HepG2 (cell line): Measurements from ENCODE around the gene TMEM95. TPM values are rescaled to one million over a fixed set of nuclear protein-coding genes. Genes with fewer than 3 reads are reported as not detected.

ENCODE experiments used
- ATF7 ChIP-seq, 2 experiments: fragments of 450-650 bp in 1 of 2; sonication (generic) in 1 of 2; formaldehyde crosslinking in 1 of 2; IDR thresholded peaks; 2 replicates each; pipeline versions ENCODE4 v1.4.0 to v1.6.1; 2016 to 2020; ENCODE audit warnings: antibody characterized with exemption in 1 of 2, mild to moderate bottlenecking in 1 of 2, missing genetic modification reagents in 1 of 2
- ATM ChIP-seq: fragments of 450-650 bp; IDR thresholded peaks from 2 replicates; pipeline ENCODE4 v1.7.1; 2017; ENCODE audit warnings: mild to moderate bottlenecking, borderline replicate concordance
- CHCHD3 ChIP-seq: sonication (generic); formaldehyde crosslinking; IDR thresholded peaks from 2 replicates; pipeline ENCODE4 v1.8.0; 2022; ENCODE audit warnings: mild to moderate bottlenecking, missing genetic modification reagents, moderate library complexity
- GABPB1 ChIP-seq: IDR thresholded peaks from 2 replicates; pipeline ENCODE4 v1.6.1; 2016; ENCODE audit warnings: mild to moderate bottlenecking, missing genetic modification reagents, moderate library complexity, missing compliant biosample characterization
- GMEB1 ChIP-seq: sonication (generic); formaldehyde crosslinking; IDR thresholded peaks from 2 replicates; pipeline ENCODE4 v1.5.1; 2020; ENCODE audit warnings: missing genetic modification reagents, mild to moderate bottlenecking, borderline replicate concordance
- LCORL ChIP-seq, 2 experiments: fragments of 450-650 bp in 1 of 2; sonication (generic) in 1 of 2; formaldehyde crosslinking in 1 of 2; IDR thresholded peaks; 2 replicates each; pipeline versions ENCODE4 v1.5.0 to v1.6.1; 2017 to 2020; ENCODE audit warnings: antibody characterized with exemption in 1 of 2, missing genetic modification reagents in 1 of 2
- MAFF ChIP-seq: IDR thresholded peaks from 2 replicates; pipeline ENCODE4 v1.6.1; 2011; ENCODE audit warnings: low read depth, low read length, improper control_type of control experiment
- NFYC ChIP-seq: IDR thresholded peaks from 2 replicates; pipeline ENCODE4 v1.6.1; 2016; ENCODE audit warnings: missing genetic modification reagents, missing compliant biosample characterization
- PATZ1 ChIP-seq: sonication (generic); formaldehyde crosslinking; IDR thresholded peaks from 2 replicates; pipeline ENCODE4 v1.4.0; 2020; ENCODE audit warnings: missing genetic modification reagents
- PAX8 ChIP-seq: sonication (generic); formaldehyde crosslinking; IDR thresholded peaks from 2 replicates; pipeline ENCODE4 v1.8.0; 2022; ENCODE audit warnings: mild to moderate bottlenecking, missing genetic modification reagents, borderline replicate concordance
- RBM39 ChIP-seq: fragments of 200-400 bp; formaldehyde crosslinking; IDR thresholded peaks from one replicate; pipeline ENCODE4 v1.6.1; 2018; ENCODE audit warnings: antibody characterized with exemption, mild to moderate bottlenecking, low read depth, low read length; ENCODE audit not compliant: poor library complexity, severe bottlenecking
- SAFB2 ChIP-seq: sonication (generic); formaldehyde crosslinking; IDR thresholded peaks from 2 replicates; pipeline ENCODE4 v1.5.1; 2020; ENCODE audit warnings: missing genetic modification reagents, low read depth, mild to moderate bottlenecking, borderline replicate concordance
- SOX5 ChIP-seq: IDR thresholded peaks from 2 replicates; pipeline ENCODE4 v1.6.1; 2016; ENCODE audit warnings: borderline replicate concordance
- ZBTB8A ChIP-seq: sonication (generic); formaldehyde crosslinking; IDR thresholded peaks from 2 replicates; pipeline ENCODE4 v1.4.0; 2020; ENCODE audit warnings: mild to moderate bottlenecking, low read depth, missing genetic modification reagents, borderline replicate concordance
- ZEB1 ChIP-seq: IDR thresholded peaks from 2 replicates; pipeline ENCODE4 v1.6.1; 2012; ENCODE audit warnings: mild to moderate bottlenecking, low read depth, inconsistent platforms; ENCODE audit not compliant: insufficient replicate concordance
- ZNF138 ChIP-seq: sonication (generic); formaldehyde crosslinking; IDR thresholded peaks from 2 replicates; pipeline ENCODE4 v1.5.0; 2020; ENCODE audit warnings: mild to moderate bottlenecking, low read depth, missing genetic modification reagents
- ZNF232 ChIP-seq: sonication (generic); formaldehyde crosslinking; IDR thresholded peaks from 2 replicates; pipeline ENCODE4 v1.4.0; 2020; ENCODE audit warnings: missing genetic modification reagents, borderline replicate concordance
- ZNF263 ChIP-seq: sonication (generic); formaldehyde crosslinking; IDR thresholded peaks from 2 replicates; pipeline ENCODE4 v1.4.0; 2020; ENCODE audit warnings: missing genetic modification reagents
- ZNF562 ChIP-seq: sonication (generic); formaldehyde crosslinking; IDR thresholded peaks from 2 replicates; pipeline ENCODE4 v1.8.0; 2022; ENCODE audit warnings: missing genetic modification reagents, borderline replicate concordance
- ZNF670 ChIP-seq: sonication (generic); formaldehyde crosslinking; IDR thresholded peaks from 2 replicates; pipeline ENCODE4 v1.8.0; 2022; ENCODE audit warnings: mild to moderate bottlenecking, missing genetic modification reagents, borderline replicate concordance
- ZNF777 ChIP-seq: sonication (generic); formaldehyde crosslinking; IDR thresholded peaks from 2 replicates; pipeline ENCODE4 v1.4.0; 2020; ENCODE audit warnings: missing genetic modification reagents
- ZNF790 ChIP-seq: sonication (generic); formaldehyde crosslinking; IDR thresholded peaks from 2 replicates; pipeline ENCODE4 v1.8.0; 2022; ENCODE audit warnings: missing genetic modification reagents, mild to moderate bottlenecking, borderline replicate concordance
- ZNF839 ChIP-seq: sonication (generic); formaldehyde crosslinking; IDR thresholded peaks from 2 replicates; pipeline ENCODE4 v1.4.0; 2020; ENCODE audit warnings: missing genetic modification reagents, mild to moderate bottlenecking, borderline replicate concordance
- ZNF878 ChIP-seq: sonication (generic); formaldehyde crosslinking; IDR thresholded peaks from 2 replicates; pipeline ENCODE4 v1.8.1; 2023; ENCODE audit warnings: mild to moderate bottlenecking, missing genetic modification reagents, moderate library complexity
- ZSCAN25 ChIP-seq: sonication (generic); formaldehyde crosslinking; IDR thresholded peaks from 2 replicates; pipeline ENCODE4 v1.8.0; 2022; ENCODE audit warnings: mild to moderate bottlenecking, missing genetic modification reagents
- polyA plus RNA-seq, 8 experiments: library from polyadenylated mRNA; depleted of rRNA in 3 of 8; stranded (reverse) in 7 of 8; unstranded in 1 of 8; fragments of >200 nt; fragmentation: Illumina TruSeq in 4 of 8; extraction: Trizol in 4 of 8; gene quantifications; 2 replicates each; pipeline versions ENCODE4 v1.2.1 to v1.2.3, GENCODE V29; 2011 to 2016; ENCODE audit warnings: low read depth in 4 of 8, missing spikeins in 1 of 8, mixed read lengths in 1 of 8; ENCODE audit not compliant: insufficient read depth in 1 of 8
- total RNA-seq, 5 experiments: library from RNA; depleted of rRNA; stranded (reverse); fragments of >200 nt; fragmentation: Illumina TruSeq; extraction: Trizol; gene quantifications; 2 replicates each; pipeline ENCODE4 v1.2.3, GENCODE V29; 2016; ENCODE audit warnings: low read depth in 1 of 5
- TF ChIP-seq, protein P1 (sequence below): sonication (generic); formaldehyde crosslinking; IDR thresholded peaks from 2 replicates; pipeline ENCODE4 v1.4.0; 2020; ENCODE audit warnings: missing genetic modification reagents

Gene TMEM95
- total and polyA plus RNA-seq, 2 of the 13 experiments (the other 11 are each of a cell fraction or from before 2014, with no cell fraction given): not detected

GRCh38 chr17:7329997-7330637 lies 24.8 kb upstream of the TMEM95 start (continued):
- TF ChIP-seq SOX5: no peak
- TF ChIP-seq ZSCAN25 (CRISPR knock-in tag): no peak
- no peak for TF ChIP-seq ZNF138 (CRISPR knock-in tag)
- no peak for TF ChIP-seq ZBTB8A (CRISPR knock-in tag)
- TF ChIP-seq ZNF562 (CRISPR knock-in tag): no peak
- no peak for TF ChIP-seq ATF7 (IDR thresholded peaks at IDR 0.05)
- TF ChIP-seq ATF7 (CRISPR knock-in tag; IDR thresholded peaks at IDR 0.05): no peak
- no peak for TF ChIP-seq ZNF777
- TF ChIP-seq ZNF878 (CRISPR knock-in tag): no peak
- TF ChIP-seq LCORL (IDR thresholded peaks at IDR 0.05): no peak
- TF ChIP-seq LCORL (CRISPR knock-in tag; IDR thresholded peaks at IDR 0.05): no peak
- no peak for TF ChIP-seq ZNF839 (CRISPR knock-in tag)
- no peak for TF ChIP-seq ZEB1
- TF ChIP-seq ZNF232 (CRISPR knock-in tag): 0 out of 2 replicates have a peak, but pooled peaks have one; percentile 7
- TF ChIP-seq PAX8 (CRISPR knock-in tag): no peak
- TF ChIP-seq MAFF: no peak
- no peak for TF ChIP-seq GMEB1
- peak; percentile 72; the same call in 1 of the 2 replicates for TF ChIP-seq PATZ1 (CRISPR knock-in tag)
- TF ChIP-seq ZNF670 (CRISPR knock-in tag): 0 out of 2 replicates have a peak, but pooled peaks have one; percentile 40
- no peak for TF ChIP-seq ATM
- no peak for TF ChIP-seq RBM39
- no peak for TF ChIP-seq SAFB2
- 0 out of 2 replicates have a peak, but pooled peaks have one; percentile 8 for TF ChIP-seq GABPB1 (CRISPR knock-in tag)
- peak; percentile 48 for TF ChIP-seq NFYC (CRISPR knock-in tag)
- 0 out of 2 replicates have a peak, but pooled peaks have one; percentile 37 for TF ChIP-seq CHCHD3 (CRISPR knock-in tag)
- no peak for TF ChIP-seq ZNF263
- 0 out of 2 replicates have a peak, but pooled peaks have one; percentile 21 for TF ChIP-seq ZNF790 (CRISPR knock-in tag)
- TF ChIP-seq, protein P1, sequence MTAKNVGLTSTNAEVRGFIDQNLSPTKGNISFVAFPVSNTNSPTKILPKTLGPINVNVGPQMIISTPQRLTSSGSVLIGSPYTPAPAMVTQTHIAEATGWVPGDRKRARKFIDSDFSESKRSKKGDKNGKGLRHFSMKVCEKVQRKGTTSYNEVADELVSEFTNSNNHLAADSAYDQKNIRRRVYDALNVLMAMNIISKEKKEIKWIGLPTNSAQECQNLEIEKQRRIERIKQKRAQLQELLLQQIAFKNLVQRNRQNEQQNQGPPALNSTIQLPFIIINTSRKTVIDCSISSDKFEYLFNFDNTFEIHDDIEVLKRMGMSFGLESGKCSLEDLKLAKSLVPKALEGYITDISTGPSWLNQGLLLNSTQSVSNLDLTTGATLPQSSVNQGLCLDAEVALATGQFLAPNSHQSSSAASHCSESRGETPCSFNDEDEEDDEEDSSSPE (CRISPR knock-in tag): peak; percentile 30; the same call in 1 of the 2 replicates
